Neural cell (in vitro differentiated cells): Measurements from ENCODE around the gene AMOTL2.

Experiments used
- CTCF ChIP-seq: fragments of 450-650 bp; IDR thresholded peaks from 2 replicates; pipeline ENCODE4 v1.5.1; 2014; ENCODE audit warnings: antibody characterized with exemption, mild to moderate bottlenecking, moderate library complexity; ENCODE audit not compliant: poor library complexity, severe bottlenecking
- EP300 ChIP-seq: fragments of 450-650 bp; conservative IDR thresholded peaks from 2 replicates; pipeline ENCODE4 v1.6.1; 2014; ENCODE audit warnings: antibody characterized with exemption, mild to moderate bottlenecking, moderate library complexity; ENCODE audit not compliant: poor library complexity, severe bottlenecking
- POLR2AphosphoS5 ChIP-seq: IDR thresholded peaks from 2 replicates; pipeline ENCODE4 v1.6.1; 2012

- TF ChIP-seq EP300 (no peak), CTCF (no peak), POLR2AphosphoS5 (no peak)
These were observed 10.7 kb upstream of the AMOTL2 start for GRCh38 chr3:134384963-134385362.
